HepG2 (cell line): ENCODE measurements around the gene PPP1R13L. TPM values are rescaled to one million over a fixed set of nuclear protein-coding genes. Genes with fewer than 3 reads are reported as not detected.
A peak's percentile ranks its signal among the peaks of the same experiment; 100 is the strongest.

Experiments
- FOXM1 ChIP-seq: sonication (generic); formaldehyde crosslinking; IDR thresholded peaks from 2 replicates; pipeline ENCODE4 v1.5.0; 2020; ENCODE audit warnings: missing genetic modification reagents
- GABPB1 ChIP-seq: IDR thresholded peaks from 2 replicates; pipeline ENCODE4 v1.6.1; 2016; ENCODE audit warnings: mild to moderate bottlenecking, missing genetic modification reagents, moderate library complexity, missing compliant biosample characterization
- HIVEP1 ChIP-seq: sonication (generic); formaldehyde crosslinking; IDR thresholded peaks from 2 replicates; pipeline ENCODE4 v1.4.0; 2020; ENCODE audit warnings: mild to moderate bottlenecking, missing genetic modification reagents
- HNRNPLL ChIP-seq: fragments of 200-400 bp; formaldehyde crosslinking; IDR thresholded peaks from 2 replicates; pipeline ENCODE4 v1.6.1; 2017; ENCODE audit warnings: mild to moderate bottlenecking, low read depth, low read length; ENCODE audit not compliant: poor library complexity, severe bottlenecking
- KDM5B ChIP-seq: sonication (generic); formaldehyde crosslinking; IDR thresholded peaks from 2 replicates; pipeline ENCODE4 v1.4.0; 2020; ENCODE audit warnings: missing genetic modification reagents, mild to moderate bottlenecking, borderline replicate concordance
- MTA1 ChIP-seq: sonication (generic); formaldehyde crosslinking; IDR thresholded peaks from 2 replicates; pipeline ENCODE4 v1.4.0; 2020; ENCODE audit warnings: missing genetic modification reagents, mild to moderate bottlenecking, borderline replicate concordance
- MXD3 ChIP-seq: IDR thresholded peaks from 2 replicates; pipeline ENCODE4 v1.6.1; 2016; ENCODE audit warnings: mild to moderate bottlenecking, missing biosample characterization, missing genetic modification reagents
- NCOA1 ChIP-seq: sonication (generic); formaldehyde crosslinking; IDR thresholded peaks from 2 replicates; pipeline ENCODE4 v1.9.0; 2021; ENCODE audit warnings: missing genetic modification reagents
- REL ChIP-seq: sonication (generic); formaldehyde crosslinking; conservative IDR thresholded peaks from 2 replicates; pipeline ENCODE4 v1.8.0; 2022; ENCODE audit warnings: mild to moderate bottlenecking, missing genetic modification reagents, moderate library complexity
- SNAPC2 ChIP-seq: sonication (generic); formaldehyde crosslinking; IDR thresholded peaks from 2 replicates; pipeline ENCODE4 v1.8.1; 2022; ENCODE audit warnings: mild to moderate bottlenecking, missing genetic modification reagents
- YY1 ChIP-seq: IDR thresholded peaks from 2 replicates; pipeline ENCODE4 v1.6.1; 2011; ENCODE audit warnings: low read length, low read depth, moderate library complexity, mild to moderate bottlenecking; ENCODE audit not compliant: insufficient read depth, insufficient replicate concordance
- ZBTB10 ChIP-seq: sonication (generic); formaldehyde crosslinking; IDR thresholded peaks from 2 replicates; pipeline ENCODE4 v1.4.0; 2020; ENCODE audit warnings: missing genetic modification reagents, borderline replicate concordance
- ZFP90 ChIP-seq: sonication (generic); formaldehyde crosslinking; IDR thresholded peaks from 2 replicates; pipeline ENCODE4 v1.8.0; 2022; ENCODE audit warnings: missing genetic modification reagents, mild to moderate bottlenecking, inconsistent platforms, borderline replicate concordance
- ZMAT3 ChIP-seq: sonication (generic); formaldehyde crosslinking; conservative IDR thresholded peaks from 2 replicates; pipeline ENCODE4 v1.7.0; 2021; ENCODE audit warnings: missing genetic modification reagents
- ZNF280B ChIP-seq: sonication (generic); formaldehyde crosslinking; IDR thresholded peaks from 2 replicates; pipeline ENCODE4 v1.5.0; 2020; ENCODE audit warnings: missing genetic modification reagents, mild to moderate bottlenecking, borderline replicate concordance
- ZNF660 ChIP-seq: sonication (generic); formaldehyde crosslinking; IDR thresholded peaks from 2 replicates; pipeline ENCODE4 v1.5.1; 2020; ENCODE audit warnings: mild to moderate bottlenecking, low read depth, missing genetic modification reagents, borderline replicate concordance
- ZNF687 ChIP-seq: sonication (generic); formaldehyde crosslinking; IDR thresholded peaks from 2 replicates; pipeline ENCODE4 v1.5.1; 2020; ENCODE audit warnings: mild to moderate bottlenecking, missing genetic modification reagents, moderate library complexity
- polyA plus RNA-seq, 8 experiments: library from polyadenylated mRNA; depleted of rRNA in 3 of 8; stranded (reverse) in 7 of 8; unstranded in 1 of 8; fragments of >200 nt; fragmentation: Illumina TruSeq in 4 of 8; extraction: Trizol in 4 of 8; gene quantifications; 2 replicates each; pipeline versions ENCODE4 v1.2.1 to v1.2.3, GENCODE V29; 2011 to 2016; ENCODE audit warnings: low read depth in 4 of 8, missing spikeins in 1 of 8, mixed read lengths in 1 of 8; ENCODE audit not compliant: insufficient read depth in 1 of 8
- total RNA-seq, 5 experiments: library from RNA; depleted of rRNA; stranded (reverse); fragments of >200 nt; fragmentation: Illumina TruSeq; extraction: Trizol; gene quantifications; 2 replicates each; pipeline ENCODE4 v1.2.3, GENCODE V29; 2016; ENCODE audit warnings: low read depth in 1 of 5

PPP1R13L gene
- total and polyA plus RNA-seq, 2 of the 13 experiments (the other 11 are each of a cell fraction or from before 2014, with no cell fraction given): 1.3 to 6.6 TPM

GRCh38 chr19:45439569-45440258, 34.8 kb upstream of the PPP1R13L start (continued):
- TF ChIP-seq ZBTB10 (CRISPR knock-in tag) (peak; percentile 86), HNRNPLL (peak; percentile 45), MXD3 (CRISPR knock-in tag) (peak; percentile 27; the same call in 1 of the 2 replicates), ZNF660 (CRISPR knock-in tag) (no peak), ZNF280B (CRISPR knock-in tag) (no peak), HIVEP1 (CRISPR knock-in tag) (0 out of 2 replicates have a peak, but pooled peaks have one; percentile 24), REL (CRISPR knock-in tag) (no peak; the same call in 1 of the 2 replicates), ZFP90 (CRISPR knock-in tag) (no peak), YY1 (peak; percentile 87), GABPB1 (peak; percentile 90), NCOA1 (CRISPR knock-in tag) (no peak), ZNF687 (CRISPR knock-in tag) (peak; percentile 71), ZMAT3 (CRISPR knock-in tag) (no peak), MTA1 (no peak), FOXM1 (no peak), SNAPC2 (CRISPR knock-in tag) (peak; percentile 78; the same call in 1 of the 2 replicates), KDM5B (CRISPR knock-in tag) (peak; percentile 70)
